Measurements from ENCODE around the gene SLC25A5.
"Not testable (repeated sequence)": the region's sequence is repeated elsewhere in the genome, so short reads cannot be mapped to it uniquely, and the experiment has no call there.

SLC25A5 gene

GRCh38 chrX:119427024-119427794, 41.0 kb upstream of the SLC25A5 start:
- no peak for TF ChIP-seq CTCF (conservative IDR thresholded peaks at IDR 0.05; ENCODE audit: low read length)
- no peak overlapping the region for H3K4me3 ChIP-seq (ENCODE audit: low read length)
- DNase-seq (ENCODE audit: low read depth), result peak; percentile 18

- no peak for TF ChIP-seq CTCF (conservative IDR thresholded peaks at IDR 0.05; ENCODE audit: low read length)
- no peak for DNase-seq (ENCODE audit: low read depth)
- H3K4me3 ChIP-seq (ENCODE audit: low read length), result no peak overlapping the region
Measured at GRCh38 chrX:119427795-119428185, 40.5 kb upstream of the SLC25A5 start.

- DNase-seq (ENCODE audit: low read depth), result no peak
- no peak for TF ChIP-seq CTCF (conservative IDR thresholded peaks at IDR 0.05; ENCODE audit: low read length)
- no peak overlapping the region for H3K4me3 ChIP-seq (ENCODE audit: low read length)
Measured at GRCh38 chrX:119429471-119429870, 38.8 kb upstream of the SLC25A5 start.

- not testable (repeated sequence) for DNase-seq (ENCODE audit: low read depth); H3K4me3 ChIP-seq (ENCODE audit: low read length)
Measured at GRCh38 chrX:119441295-119441694, 26.9 kb upstream of the SLC25A5 start.

- H3K4me3 ChIP-seq (ENCODE audit: low read length), result no peak overlapping the region
- no peak for DNase-seq (ENCODE audit: low read depth)
- TF ChIP-seq CTCF (conservative IDR thresholded peaks at IDR 0.05; ENCODE audit: low read length), result no peak
Measured at GRCh38 chrX:119442286-119442685, 26.0 kb upstream of the SLC25A5 start.

- no peak for DNase-seq (ENCODE audit: low read depth)
- H3K4me3 ChIP-seq (ENCODE audit: low read length), result no peak overlapping the region
- no peak for TF ChIP-seq CTCF (conservative IDR thresholded peaks at IDR 0.05; ENCODE audit: low read length)
Measured at GRCh38 chrX:119453202-119453601, 15.0 kb upstream of the SLC25A5 start.

GRCh38 chrX:119455264-119455663, 13.0 kb upstream of the SLC25A5 start:
- no peak overlapping the region for H3K4me3 ChIP-seq (ENCODE audit: low read length)
- peak; percentile 15 for DNase-seq (ENCODE audit: low read depth)
- TF ChIP-seq CTCF (conservative IDR thresholded peaks at IDR 0.05; ENCODE audit: low read length), result no peak
